GM19193 (cell line): Measurements from ENCODE around the gene SBK2.

Experiments
- POLR2A ChIP-seq: IDR thresholded peaks from 4 replicates; pipeline ENCODE4 v1.6.1; 2011; ENCODE audit not compliant: insufficient read depth, insufficient read length; ENCODE audit errors: extremely low read depth

SBK2 gene

GRCh38 chr19:55489711-55490477, 47.0 kb downstream of the SBK2 start:
- TF ChIP-seq POLR2A = no peak

GRCh38 chr19:55488986-55489710, 47.8 kb downstream of the SBK2 start:
- no peak for TF ChIP-seq POLR2A

GRCh38 chr19:55487924-55488687, 48.8 kb downstream of the SBK2 start, which contains the start of gene SSC5D:
SSC5D (plus strand) TSS chr19:55488436; CDS start chr19:55488590, 154 bp downstream.
- TF ChIP-seq POLR2A = no peak

GRCh38 chr19:55486971-55487923, 49.7 kb downstream of the SBK2 start:
- no peak for TF ChIP-seq POLR2A

- no peak for TF ChIP-seq POLR2A
These were observed 50.6 kb downstream of the SBK2 start for GRCh38 chr19:55486043-55486970.

- TF ChIP-seq POLR2A = no peak
These were observed 51.4 kb downstream of the SBK2 start for GRCh38 chr19:55485439-55486011.

- peak; percentile 24 for TF ChIP-seq POLR2A
These were observed 52.1 kb downstream of the SBK2 start, which contains the start of gene NAT14 for GRCh38 chr19:55484593-55485438. NAT14 (plus strand) TSS chr19:55485188; CDS start chr19:55485709, 521 bp downstream.

GRCh38 chr19:55483706-55484592, 53.0 kb downstream of the SBK2 start:
- no peak for TF ChIP-seq POLR2A

- TF ChIP-seq POLR2A = no peak
These were observed 53.8 kb downstream of the SBK2 start for GRCh38 chr19:55482967-55483705.
